Measurements from ENCODE around the gene WDFY4. TPM values are rescaled to one million over a fixed set of nuclear protein-coding genes. Genes with fewer than 3 reads are reported as not detected.

WDFY4 gene
- polyA plus RNA-seq, 1 of the 3 experiments (the other 2 are of a cell fraction): not detected

DNA sequence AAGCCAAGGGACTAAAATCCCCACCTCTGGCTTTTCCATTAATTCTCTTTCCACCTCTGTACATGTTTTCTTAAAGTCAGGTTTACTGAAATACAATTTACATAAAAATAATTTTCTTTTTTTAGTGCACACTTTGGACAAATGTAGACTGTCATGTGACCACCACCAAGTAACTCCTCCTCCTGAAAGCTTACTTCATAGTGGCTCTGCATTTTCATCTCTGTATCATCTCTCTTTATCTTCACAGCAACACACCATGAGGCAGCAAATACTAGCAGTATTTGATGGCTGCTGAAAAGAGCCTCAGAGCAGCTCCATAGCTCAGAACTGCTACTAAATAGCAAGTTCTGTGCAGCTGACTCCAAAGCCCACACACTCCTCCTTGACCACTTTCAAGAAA, 17.3 kb downstream of the WDFY4 start (continued):
- TF ChIP-seq, protein P1, sequence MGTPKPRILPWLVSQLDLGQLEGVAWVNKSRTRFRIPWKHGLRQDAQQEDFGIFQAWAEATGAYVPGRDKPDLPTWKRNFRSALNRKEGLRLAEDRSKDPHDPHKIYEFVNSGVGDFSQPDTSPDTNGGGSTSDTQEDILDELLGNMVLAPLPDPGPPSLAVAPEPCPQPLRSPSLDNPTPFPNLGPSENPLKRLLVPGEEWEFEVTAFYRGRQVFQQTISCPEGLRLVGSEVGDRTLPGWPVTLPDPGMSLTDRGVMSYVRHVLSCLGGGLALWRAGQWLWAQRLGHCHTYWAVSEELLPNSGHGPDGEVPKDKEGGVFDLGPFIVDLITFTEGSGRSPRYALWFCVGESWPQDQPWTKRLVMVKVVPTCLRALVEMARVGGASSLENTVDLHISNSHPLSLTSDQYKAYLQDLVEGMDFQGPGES (IDR thresholded peaks at IDR 0.05; ENCODE audit: low read depth, low read length): no peak
- no peak for TF ChIP-seq MEF2A (IDR thresholded peaks at IDR 0.05; ENCODE audit: borderline replicate concordance, low read depth)
- TF ChIP-seq, protein P2, sequence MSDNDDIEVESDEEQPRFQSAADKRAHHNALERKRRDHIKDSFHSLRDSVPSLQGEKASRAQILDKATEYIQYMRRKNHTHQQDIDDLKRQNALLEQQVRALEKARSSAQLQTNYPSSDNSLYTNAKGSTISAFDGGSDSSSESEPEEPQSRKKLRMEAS (IDR thresholded peaks at IDR 0.05; ENCODE audit: low read depth): no peak

GRCh38 chr10:48703531-48704122, 19.0 kb downstream of the WDFY4 start:
- no peaks in the 10 kb centered on the region for H3K9me3 ChIP-seq
- no peak overlapping the region for H3K9ac ChIP-seq
- no peaks in the 10 kb centered on the region for H3K27me3 ChIP-seq (ENCODE audit: insufficient read depth)
- peaks cover 0 to 8% of the 10 kb centered on the region in 2 experiments; a peak in 1 of 4 replicates for H3K4me1 ChIP-seq (ENCODE audit: control insufficient read depth in 1 of 2, insufficient read depth in 2 of 2, low read depth in 1 of 2, low read length in 1 of 2)
- no peak for TF ChIP-seq ELF1 (IDR thresholded peaks at IDR 0.05)
- TF ChIP-seq PBX3 (IDR thresholded peaks at IDR 0.05): no peak
- TF ChIP-seq, protein P3, sequence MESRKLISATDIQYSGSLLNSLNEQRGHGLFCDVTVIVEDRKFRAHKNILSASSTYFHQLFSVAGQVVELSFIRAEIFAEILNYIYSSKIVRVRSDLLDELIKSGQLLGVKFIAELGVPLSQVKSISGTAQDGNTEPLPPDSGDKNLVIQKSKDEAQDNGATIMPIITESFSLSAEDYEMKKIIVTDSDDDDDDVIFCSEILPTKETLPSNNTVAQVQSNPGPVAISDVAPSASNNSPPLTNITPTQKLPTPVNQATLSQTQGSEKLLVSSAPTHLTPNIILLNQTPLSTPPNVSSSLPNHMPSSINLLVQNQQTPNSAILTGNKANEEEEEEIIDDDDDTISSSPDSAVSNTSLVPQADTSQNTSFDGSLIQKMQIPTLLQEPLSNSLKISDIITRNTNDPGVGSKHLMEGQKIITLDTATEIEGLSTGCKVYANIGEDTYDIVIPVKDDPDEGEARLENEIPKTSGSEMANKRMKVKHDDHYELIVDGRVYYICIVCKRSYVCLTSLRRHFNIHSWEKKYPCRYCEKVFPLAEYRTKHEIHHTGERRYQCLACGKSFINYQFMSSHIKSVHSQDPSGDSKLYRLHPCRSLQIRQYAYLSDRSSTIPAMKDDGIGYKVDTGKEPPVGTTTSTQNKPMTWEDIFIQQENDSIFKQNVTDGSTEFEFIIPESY (IDR thresholded peaks at IDR 0.05; ENCODE audit: borderline replicate concordance, low read depth): no peak
- TF ChIP-seq NRF1 (IDR thresholded peaks at IDR 0.05; ENCODE audit: low read depth, low read length): no peak
- TF ChIP-seq, protein P4, sequence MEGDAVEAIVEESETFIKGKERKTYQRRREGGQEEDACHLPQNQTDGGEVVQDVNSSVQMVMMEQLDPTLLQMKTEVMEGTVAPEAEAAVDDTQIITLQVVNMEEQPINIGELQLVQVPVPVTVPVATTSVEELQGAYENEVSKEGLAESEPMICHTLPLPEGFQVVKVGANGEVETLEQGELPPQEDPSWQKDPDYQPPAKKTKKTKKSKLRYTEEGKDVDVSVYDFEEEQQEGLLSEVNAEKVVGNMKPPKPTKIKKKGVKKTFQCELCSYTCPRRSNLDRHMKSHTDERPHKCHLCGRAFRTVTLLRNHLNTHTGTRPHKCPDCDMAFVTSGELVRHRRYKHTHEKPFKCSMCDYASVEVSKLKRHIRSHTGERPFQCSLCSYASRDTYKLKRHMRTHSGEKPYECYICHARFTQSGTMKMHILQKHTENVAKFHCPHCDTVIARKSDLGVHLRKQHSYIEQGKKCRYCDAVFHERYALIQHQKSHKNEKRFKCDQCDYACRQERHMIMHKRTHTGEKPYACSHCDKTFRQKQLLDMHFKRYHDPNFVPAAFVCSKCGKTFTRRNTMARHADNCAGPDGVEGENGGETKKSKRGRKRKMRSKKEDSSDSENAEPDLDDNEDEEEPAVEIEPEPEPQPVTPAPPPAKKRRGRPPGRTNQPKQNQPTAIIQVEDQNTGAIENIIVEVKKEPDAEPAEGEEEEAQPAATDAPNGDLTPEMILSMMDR (IDR thresholded peaks at IDR 0.05): no peak
- TF ChIP-seq, protein P5, sequence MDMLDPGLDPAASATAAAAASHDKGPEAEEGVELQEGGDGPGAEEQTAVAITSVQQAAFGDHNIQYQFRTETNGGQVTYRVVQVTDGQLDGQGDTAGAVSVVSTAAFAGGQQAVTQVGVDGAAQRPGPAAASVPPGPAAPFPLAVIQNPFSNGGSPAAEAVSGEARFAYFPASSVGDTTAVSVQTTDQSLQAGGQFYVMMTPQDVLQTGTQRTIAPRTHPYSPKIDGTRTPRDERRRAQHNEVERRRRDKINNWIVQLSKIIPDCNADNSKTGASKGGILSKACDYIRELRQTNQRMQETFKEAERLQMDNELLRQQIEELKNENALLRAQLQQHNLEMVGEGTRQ (IDR thresholded peaks at IDR 0.05; ENCODE audit: borderline replicate concordance, low read depth, low read length): no peak
- TF ChIP-seq FOXJ3 (CRISPR knock-in tag; IDR thresholded peaks at IDR 0.05): no peak
- no peak for TF ChIP-seq SIN3A (IDR thresholded peaks at IDR 0.05; ENCODE audit: borderline replicate concordance, low read depth, low read length)
- TF ChIP-seq USF1 (IDR thresholded peaks at IDR 0.05; ENCODE audit: borderline replicate concordance, low read depth): no peak
- TF ChIP-seq FOSL2 (IDR thresholded peaks at IDR 0.05; ENCODE audit: borderline replicate concordance, low read depth): no peak
- TF ChIP-seq NFIC (IDR thresholded peaks at IDR 0.05; ENCODE audit: borderline replicate concordance): no peak
- no peak overlapping the region for H3K27ac ChIP-seq (ENCODE audit: low read depth in 2 of 2, low read length in 1 of 2)
- H4K20me1 ChIP-seq (ENCODE audit: insufficient read depth): no peaks in the 10 kb centered on the region
- DNase-seq: no peak
- ChIA-PET CTCF (interaction anchor here (1.5 kb wide), 1 partner anchor 48 kb away, joined by 4 read pairs; no protein-coding TSS in a partner anchor), POLR2A (no interaction called here)
- H3K79me2 ChIP-seq (ENCODE audit: insufficient read depth): no peaks in the 10 kb centered on the region
- H3F3A ChIP-seq (replicated peaks; ENCODE audit: insufficient read depth): no peaks in the 10 kb centered on the region
- H3K9me2 ChIP-seq: no peaks in the 10 kb centered on the region
- 41% methylated on average over 2 of the region's 5 CpGs for WGBS (ENCODE audit: low lambda C conversion rate)
- H3K4me2 ChIP-seq: no peak overlapping the region
- H2AFZ ChIP-seq (ENCODE audit: low read depth): no peak overlapping the region
- no peaks in the 10 kb centered on the region for H3K36me3 ChIP-seq (replicated peaks in 1 of 2; ENCODE audit: control insufficient read depth in 1 of 2, insufficient read depth in 2 of 2, low read length in 1 of 2)
- no peak overlapping the region for H3K4me3 ChIP-seq (ENCODE audit: low read depth in 2 of 2, low read length in 1 of 2)
